ENCODE results near the gene GZF1.

DNA sequence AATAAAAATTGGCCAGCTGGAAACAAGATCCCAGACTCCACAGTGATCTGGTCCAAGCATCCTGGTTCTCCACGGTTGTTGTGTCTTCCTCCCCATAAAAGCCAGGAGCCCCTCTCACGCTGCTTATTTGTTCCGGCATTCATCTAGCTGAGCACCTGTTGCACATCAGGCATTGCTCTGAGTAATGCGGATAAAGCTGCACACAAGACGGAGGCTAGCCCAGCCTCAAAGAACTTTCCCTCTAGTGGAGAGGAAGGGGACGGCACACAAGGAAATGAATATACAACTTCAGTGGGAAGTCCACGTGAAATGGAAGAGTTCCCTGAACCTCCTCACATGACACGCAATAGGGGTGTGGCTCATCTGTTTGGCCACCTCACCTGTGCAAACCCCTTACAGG is 41.7 kb upstream of the GZF1 start:
- TF ChIP-seq, protein P1, sequence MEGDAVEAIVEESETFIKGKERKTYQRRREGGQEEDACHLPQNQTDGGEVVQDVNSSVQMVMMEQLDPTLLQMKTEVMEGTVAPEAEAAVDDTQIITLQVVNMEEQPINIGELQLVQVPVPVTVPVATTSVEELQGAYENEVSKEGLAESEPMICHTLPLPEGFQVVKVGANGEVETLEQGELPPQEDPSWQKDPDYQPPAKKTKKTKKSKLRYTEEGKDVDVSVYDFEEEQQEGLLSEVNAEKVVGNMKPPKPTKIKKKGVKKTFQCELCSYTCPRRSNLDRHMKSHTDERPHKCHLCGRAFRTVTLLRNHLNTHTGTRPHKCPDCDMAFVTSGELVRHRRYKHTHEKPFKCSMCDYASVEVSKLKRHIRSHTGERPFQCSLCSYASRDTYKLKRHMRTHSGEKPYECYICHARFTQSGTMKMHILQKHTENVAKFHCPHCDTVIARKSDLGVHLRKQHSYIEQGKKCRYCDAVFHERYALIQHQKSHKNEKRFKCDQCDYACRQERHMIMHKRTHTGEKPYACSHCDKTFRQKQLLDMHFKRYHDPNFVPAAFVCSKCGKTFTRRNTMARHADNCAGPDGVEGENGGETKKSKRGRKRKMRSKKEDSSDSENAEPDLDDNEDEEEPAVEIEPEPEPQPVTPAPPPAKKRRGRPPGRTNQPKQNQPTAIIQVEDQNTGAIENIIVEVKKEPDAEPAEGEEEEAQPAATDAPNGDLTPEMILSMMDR (IDR thresholded peaks at IDR 0.05) = no peak
- TF ChIP-seq POLR2A (IDR thresholded peaks at IDR 0.05) = no peak

Data from right lobe of liver (tissue), 4 donors.